H9 (cell line): ENCODE data around the gene MND1. TPM values are rescaled to one million over a fixed set of nuclear protein-coding genes. Genes with fewer than 3 reads are reported as not detected.
A peak's percentile ranks its signal among the peaks of the same experiment; 100 is the strongest.

Experiments used
- DNase-seq: peaks from one replicate; pipeline ENCODE4 v3.0.0-alpha.2; 2017
- H2AFZ ChIP-seq: one replicate; pipeline ENCODE4 v1.6.1; 2013; ENCODE audit warnings: mild to moderate bottlenecking, low read length, control low read depth, moderate library complexity
- H2AK5ac ChIP-seq: 2 replicates; pipeline ENCODE4 v1.6.1; 2013; ENCODE audit warnings: low read length, control low read depth, mixed read lengths; ENCODE audit not compliant: insufficient read length
- H2BK120ac ChIP-seq: one replicate; pipeline ENCODE4 v1.6.1; 2013; ENCODE audit warnings: low read depth, mild to moderate bottlenecking, low read length, control low read depth, inconsistent platforms; ENCODE audit not compliant: poor library complexity, severe bottlenecking
- H2BK12ac ChIP-seq: 2 replicates; pipeline ENCODE4 v1.6.1; 2013; ENCODE audit warnings: low read length, control low read depth, mixed read lengths, low read depth; ENCODE audit not compliant: insufficient read length
- H2BK15ac ChIP-seq: 2 replicates; pipeline ENCODE4 v1.6.1; 2013; ENCODE audit warnings: low read depth, low read length, control low read depth
- H2BK20ac ChIP-seq: one replicate; pipeline ENCODE4 v1.6.1; 2013; ENCODE audit warnings: low read depth, mild to moderate bottlenecking, low read length, control low read depth, inconsistent platforms; ENCODE audit not compliant: poor library complexity, severe bottlenecking
- H2BK5ac ChIP-seq: 2 replicates; pipeline ENCODE4 v1.6.1; 2013; ENCODE audit warnings: low read length, control low read depth, mixed read lengths; ENCODE audit not compliant: insufficient read length
- H3K14ac ChIP-seq: 2 replicates; pipeline ENCODE4 v1.6.1; 2013; ENCODE audit warnings: low read length, control low read depth; ENCODE audit not compliant: insufficient read depth
- H3K18ac ChIP-seq: 2 replicates; pipeline ENCODE4 v1.6.1; 2013; ENCODE audit warnings: low read depth, mild to moderate bottlenecking, mixed read lengths, low read length, control low read depth; ENCODE audit not compliant: insufficient read length
- H3K23ac ChIP-seq: 2 replicates; pipeline ENCODE4 v1.6.1; 2013; ENCODE audit warnings: low read length, control low read depth, mixed read lengths, low read depth; ENCODE audit not compliant: insufficient read length
- H3K23me2 ChIP-seq: 2 replicates; pipeline ENCODE4 v1.6.1; 2013; ENCODE audit warnings: low read depth, mild to moderate bottlenecking, mixed read lengths, low read length, control low read depth; ENCODE audit not compliant: insufficient read length, poor library complexity, severe bottlenecking
- H3K27ac ChIP-seq: 2 replicates; pipeline ENCODE4 v1.5.1; 2013; ENCODE audit warnings: low read length, control low read depth, mixed read lengths, low read depth; ENCODE audit not compliant: insufficient read length
- H3K27me3 ChIP-seq: 2 replicates; pipeline ENCODE4 v1.6.1; 2013; ENCODE audit warnings: low read length, control low read depth, inconsistent platforms; ENCODE audit not compliant: insufficient read depth
- H3K4ac ChIP-seq: 2 replicates; pipeline ENCODE4 v1.6.1; 2013; ENCODE audit warnings: low read depth, mild to moderate bottlenecking, control low read depth, inconsistent platforms, low read length, moderate library complexity
- H3K4me1 ChIP-seq: 2 replicates; pipeline ENCODE4 v1.6.1; 2013; ENCODE audit warnings: low read length, control low read depth, inconsistent platforms; ENCODE audit not compliant: insufficient read depth
- H3K4me2 ChIP-seq: 2 replicates; pipeline ENCODE4 v1.6.1; 2013; ENCODE audit warnings: low read length, control low read depth, mixed read lengths; ENCODE audit not compliant: insufficient read length, insufficient read depth
- H3K56ac ChIP-seq: 2 replicates; pipeline ENCODE4 v1.6.1; 2013; ENCODE audit warnings: low read depth, mild to moderate bottlenecking, mixed read lengths, low read length, control low read depth; ENCODE audit not compliant: insufficient read length
- H3K79me1 ChIP-seq: 2 replicates; pipeline ENCODE4 v1.6.1; 2013; ENCODE audit warnings: low read depth, mild to moderate bottlenecking, moderate library complexity, low read length, control low read depth, inconsistent platforms; ENCODE audit not compliant: insufficient read depth, poor library complexity, severe bottlenecking
- H3K79me2 ChIP-seq: 2 replicates; pipeline ENCODE4 v1.6.1; 2013; ENCODE audit warnings: low read length, control low read depth, inconsistent platforms; ENCODE audit not compliant: insufficient read depth
- H3K9ac ChIP-seq: 2 replicates; pipeline ENCODE4 v1.6.1; 2013; ENCODE audit warnings: low read length, control low read depth, mixed read lengths; ENCODE audit not compliant: insufficient read length; ENCODE audit errors: extremely low read depth
- H3K9me3 ChIP-seq: one replicate; pipeline ENCODE4 v1.6.1; 2013; ENCODE audit warnings: low read depth, low read length, inconsistent platforms; ENCODE audit not compliant: control insufficient read depth
- H3T11ph ChIP-seq: one replicate; pipeline ENCODE4 v1.6.1; 2013; ENCODE audit warnings: mild to moderate bottlenecking, low read length, control low read depth, inconsistent platforms
- H4K20me1 ChIP-seq: one replicate; pipeline ENCODE4 v1.6.1; 2013; ENCODE audit not compliant: control insufficient read depth, insufficient read length, insufficient read depth
- H4K5ac ChIP-seq: 2 replicates; pipeline ENCODE4 v1.6.1; 2013; ENCODE audit warnings: low read depth, mild to moderate bottlenecking, mixed read lengths, low read length, control low read depth; ENCODE audit not compliant: insufficient read length
- H4K8ac ChIP-seq: replicated peaks from 2 replicates; pipeline ENCODE4 v1.6.1; 2013; ENCODE audit warnings: low read length, control low read depth, mixed read lengths, low read depth; ENCODE audit not compliant: insufficient read length
- H4K91ac ChIP-seq: 2 replicates; pipeline ENCODE4 v1.6.1; 2013; ENCODE audit warnings: low read depth, mild to moderate bottlenecking, moderate library complexity, mixed read lengths, low read length, control low read depth; ENCODE audit not compliant: insufficient read length
- H3K27ac Mint-ChIP-seq, 3 experiments: 2 replicates in 2 of 3; 3 replicates in 1 of 3; pipeline ENCODE4 v1.8.0; 2020 to 2021; ENCODE audit warnings: mixed read lengths in 3 of 3, mild to moderate bottlenecking in 1 of 3, moderate library complexity in 1 of 3
- H3K27me3 Mint-ChIP-seq: 2 replicates; pipeline ENCODE4 v1.8.0; 2021; ENCODE audit warnings: low read depth, mild to moderate bottlenecking, moderate library complexity, mixed read lengths
- H3K36me3 Mint-ChIP-seq, 3 experiments: 2 replicates in 2 of 3; 3 replicates in 1 of 3; pipeline ENCODE4 v1.8.0; 2020 to 2021; ENCODE audit warnings: low read depth in 3 of 3, mixed read lengths in 3 of 3; ENCODE audit not compliant: insufficient read depth in 1 of 3
- H3K4me1 Mint-ChIP-seq, 2 experiments: 2 replicates each; pipeline ENCODE4 v1.8.0; 2020; ENCODE audit warnings: mixed read lengths in 2 of 2
- H3K4me3 Mint-ChIP-seq, 2 experiments: 2 replicates in 1 of 2; 3 replicates in 1 of 2; pipeline ENCODE4 v1.8.0; 2020 to 2021; ENCODE audit warnings: mild to moderate bottlenecking in 2 of 2, mixed read lengths in 2 of 2, moderate library complexity in 1 of 2
- H3K9me3 Mint-ChIP-seq, 2 experiments: 2 replicates in 1 of 2; 3 replicates in 1 of 2; pipeline ENCODE4 v1.8.0; 2020; ENCODE audit warnings: mild to moderate bottlenecking in 2 of 2, mixed read lengths in 2 of 2, moderate library complexity in 1 of 2
- CTCF ChIP-seq: fragments of 200-600 bp; sonication (generic); conservative IDR thresholded peaks from 3 replicates; pipeline ENCODE4 v1.8.0; 2021; ENCODE audit warnings: antibody characterized with exemption, mild to moderate bottlenecking
- WGBS: extraction: QIAGEN DNeasy Blood & Tissue Kit; methylation state at CpG from one replicate; pipeline ENCODE4 v1.1.7; 2013; ENCODE audit warnings: missing lambda C conversion rate, low lambda C conversion rate, mixed read lengths; ENCODE audit not compliant: insufficient read length; ENCODE audit errors: extremely low coverage; 5-methylcytosine and 5-hydroxymethylcytosine counted together
- total RNA-seq: library from RNA; stranded (reverse); gene quantifications from 2 replicates; pipeline ENCODE4 v1.2.1, GENCODE V29; 2021

Gene MND1
- total RNA-seq, 1 experiment from 2014 or later, result 21.0 TPM

- Histone ChIP-seq H3K23me2 (no peaks in the 10 kb centered on the region), H2AK5ac (no peak overlapping the region), H3K79me1 (no peaks in the 10 kb centered on the region), H3K4ac (no peak overlapping the region), H2BK20ac (no peak overlapping the region), H3K4me2 (no peak overlapping the region), H2BK120ac (no peak overlapping the region), H2BK5ac (no peak overlapping the region), H2BK15ac (no peak overlapping the region), H2BK12ac (no peak overlapping the region), H4K91ac (no peak overlapping the region), H3K56ac (no peak overlapping the region), H3K14ac (no peak overlapping the region), H2AFZ (no peak overlapping the region), H3K9ac (no peak overlapping the region), H3K18ac (no peak overlapping the region), H4K20me1 (no peaks in the 10 kb centered on the region), H3K9me3 (no peaks in the 10 kb centered on the region), H4K5ac (no peak overlapping the region), H3K27ac (no peak overlapping the region), H3K79me2 (no peaks in the 10 kb centered on the region), H3K4me1 (no peaks in the 10 kb centered on the region), H3K23ac (no peak overlapping the region), H4K8ac (no peak overlapping the region), H3K27me3 (no peaks in the 10 kb centered on the region), H3T11ph (no peak overlapping the region)
- no peak for DNase-seq
- no peaks in the 10 kb centered on the region for H3K9me3 Mint-ChIP-seq
- no peaks in the 10 kb centered on the region for H3K27me3 Mint-ChIP-seq
- H3K4me3 Mint-ChIP-seq, result no peak overlapping the region
- peak overlapping the region; percentile 11 to 50 (median 35); a peak in 6 of 7 replicates for H3K27ac Mint-ChIP-seq
- no CpG with 5 or more reads among the region's 9 CpGs for WGBS
- peaks cover 0 to 3% (median 0%) of the 10 kb centered on the region in 3 experiments; a peak in 1 of 7 replicates for H3K36me3 Mint-ChIP-seq
- TF ChIP-seq CTCF, result no peak
- H3K4me1 Mint-ChIP-seq, result peaks cover 8 to 9% of the 10 kb centered on the region in 2 experiments
Observed at GRCh38 chr4:153419673-153420278, 75.3 kb downstream of the MND1 start.
